Activated T-cell treated with anti-CD3 and anti-CD28 coated beads, Interleukin-2, amount 50 U/mL, for 4 hours (primary cell): ENCODE data around the gene MARCHF3. TPM values are rescaled to one million over a fixed set of nuclear protein-coding genes. Genes with fewer than 3 reads are reported as not detected.

Experiments used
- ATAC-seq, 2 donors: fragments of 200-7000 bp; cut with Tn5 transposase; one replicate each; pipeline ENCODE4 v1.10.0; 2021
- DNase-seq: peaks from one replicate; pipeline ENCODE4 v3.0.0-alpha.2; 2020
- H3K27me3 Mint-ChIP-seq: one replicate; pipeline ENCODE4 v1.8.0; 2021; ENCODE audit warnings: low read depth, mixed read lengths
- H3K36me3 Mint-ChIP-seq: one replicate; pipeline ENCODE4 v1.8.0; 2022; ENCODE audit warnings: mixed read lengths; ENCODE audit not compliant: insufficient read depth
- H3K4me1 Mint-ChIP-seq: one replicate; pipeline ENCODE4 v1.8.0; 2021; ENCODE audit warnings: low read depth, mixed read lengths
- H3K4me3 Mint-ChIP-seq: one replicate; pipeline ENCODE4 v1.8.0; 2021; ENCODE audit warnings: mild to moderate bottlenecking, moderate library complexity, mixed read lengths
- H3K9me3 Mint-ChIP-seq: one replicate; pipeline ENCODE4 v1.8.0; 2021; ENCODE audit warnings: mixed read lengths
- total RNA-seq, 3 donors: library from RNA; stranded (reverse); gene quantifications; one replicate each; pipeline ENCODE4 v1.2.1, GENCODE V29; 2021

MARCHF3 gene
- total RNA-seq, result 1 to 10 TPM; 2.7 to 4.2 (median 3.3) TPM

GRCh38 chr5:127030259-127031146, at the start of gene MARCHF3:
Gene MARCHF3 (minus strand): TSS chr5:127030558. CDS start chr5:126918171, 112,387 bp downstream.
- ATAC-seq, result peak; percentile 97
- Mint-ChIP-seq H3K36me3 (no peaks in the 10 kb centered on the region), H3K4me3 (peak within 1 kb of the TSS; percentile 89), H3K4me1 (peaks cover 18% of the 10 kb centered on the region), H3K27me3 (peaks cover 6% of the 10 kb centered on the region), H3K9me3 (no peaks in the 10 kb centered on the region)
- peak; percentile 90 for DNase-seq

- ATAC-seq (no peak), DNase-seq (no peak)
- H3K27me3 Mint-ChIP-seq, result peaks cover 4% of the 10 kb centered on the region
- H3K9me3 Mint-ChIP-seq, result no peaks in the 10 kb centered on the region
- H3K36me3 Mint-ChIP-seq, result no peaks in the 10 kb centered on the region
- H3K4me3 Mint-ChIP-seq, result no peak overlapping the region
- no peaks in the 10 kb centered on the region for H3K4me1 Mint-ChIP-seq
These were observed 49.7 kb upstream of the MARCHF3 start for GRCh38 chr5:127079994-127080491.

- DNase-seq, result no peak
- H3K4me1 Mint-ChIP-seq, result peaks cover 10% of the 10 kb centered on the region
- ATAC-seq, result no peak
- H3K9me3 Mint-ChIP-seq, result no peaks in the 10 kb centered on the region
- no peak overlapping the region for H3K4me3 Mint-ChIP-seq
- H3K27me3 Mint-ChIP-seq, result peaks cover 2% of the 10 kb centered on the region
- no peaks in the 10 kb centered on the region for H3K36me3 Mint-ChIP-seq
These were observed 47.0 kb upstream of the MARCHF3 start for GRCh38 chr5:127077366-127077765.

GRCh38 chr5:127076315-127077129, 46.2 kb upstream of the MARCHF3 start:
- no peaks in the 10 kb centered on the region for H3K36me3 Mint-ChIP-seq
- H3K4me3 Mint-ChIP-seq, result no peak overlapping the region
- peaks cover 2% of the 10 kb centered on the region for H3K27me3 Mint-ChIP-seq
- no peak for DNase-seq
- no peaks in the 10 kb centered on the region for H3K9me3 Mint-ChIP-seq
- peaks cover 13% of the 10 kb centered on the region for H3K4me1 Mint-ChIP-seq
- no peak for ATAC-seq

GRCh38 chr5:127074466-127074865, 44.1 kb upstream of the MARCHF3 start:
- Mint-ChIP-seq H3K9me3 (no peaks in the 10 kb centered on the region), H3K4me1 (peaks cover 13% of the 10 kb centered on the region), H3K27me3 (no peaks in the 10 kb centered on the region), H3K4me3 (peak overlapping the region; percentile 11), H3K36me3 (peaks cover 5% of the 10 kb centered on the region)
- ATAC-seq (no peak), DNase-seq (no peak)

GRCh38 chr5:127072861-127073846, 42.8 kb upstream of the MARCHF3 start, which contains the start of gene C5orf63:
Gene C5orf63 (minus strand): TSS chr5:127073502. CDS start chr5:127058995, 14,507 bp downstream.
- Mint-ChIP-seq H3K4me3 (peak within 1 kb of the TSS; percentile 92), H3K4me1 (peaks cover 13% of the 10 kb centered on the region), H3K36me3 (peaks cover 14% of the 10 kb centered on the region), H3K9me3 (no peaks in the 10 kb centered on the region), H3K27me3 (no peaks in the 10 kb centered on the region)
- DNase-seq, result peak; percentile 49
- peak; percentile 97 to 98 for ATAC-seq

- Mint-ChIP-seq H3K9me3 (no peaks in the 10 kb centered on the region), H3K4me3 (no peak overlapping the region), H3K27me3 (no peaks in the 10 kb centered on the region), H3K4me1 (peaks cover 13% of the 10 kb centered on the region), H3K36me3 (peaks cover 15% of the 10 kb centered on the region)
- no peak for DNase-seq
- no peak for ATAC-seq
These were observed 39.9 kb upstream of the MARCHF3 start for GRCh38 chr5:127070243-127070642.

GRCh38 chr5:127068493-127069214, 38.3 kb upstream of the MARCHF3 start:
- H3K4me3 Mint-ChIP-seq, result no peak overlapping the region
- peaks cover 10% of the 10 kb centered on the region for H3K4me1 Mint-ChIP-seq
- DNase-seq (no peak), ATAC-seq (no peak)
- no peaks in the 10 kb centered on the region for H3K27me3 Mint-ChIP-seq
- peaks cover 17% of the 10 kb centered on the region for H3K36me3 Mint-ChIP-seq
- no peaks in the 10 kb centered on the region for H3K9me3 Mint-ChIP-seq

- Mint-ChIP-seq H3K27me3 (no peaks in the 10 kb centered on the region), H3K36me3 (peaks cover 22% of the 10 kb centered on the region), H3K4me1 (no peaks in the 10 kb centered on the region), H3K9me3 (no peaks in the 10 kb centered on the region), H3K4me3 (no peak overlapping the region)
- no peak for ATAC-seq
- DNase-seq, result no peak
These were observed 36.4 kb upstream of the MARCHF3 start for GRCh38 chr5:127066721-127067120.

GRCh38 chr5:127064253-127064840, 34.0 kb upstream of the MARCHF3 start:
- H3K27me3 Mint-ChIP-seq, result no peaks in the 10 kb centered on the region
- H3K4me1 Mint-ChIP-seq, result peaks cover 6% of the 10 kb centered on the region
- ATAC-seq (no peak), DNase-seq (no peak)
- H3K36me3 Mint-ChIP-seq, result peaks cover 22% of the 10 kb centered on the region
- no peaks in the 10 kb centered on the region for H3K9me3 Mint-ChIP-seq
- H3K4me3 Mint-ChIP-seq, result no peak overlapping the region

GRCh38 chr5:127063257-127063913, 33.0 kb upstream of the MARCHF3 start:
- H3K27me3 Mint-ChIP-seq, result no peaks in the 10 kb centered on the region
- ATAC-seq, result no peak
- H3K36me3 Mint-ChIP-seq, result peaks cover 20% of the 10 kb centered on the region
- no peak for DNase-seq
- no peak overlapping the region for H3K4me3 Mint-ChIP-seq
- peaks cover 6% of the 10 kb centered on the region for H3K4me1 Mint-ChIP-seq
- no peaks in the 10 kb centered on the region for H3K9me3 Mint-ChIP-seq

- Mint-ChIP-seq H3K36me3 (peaks cover 26% of the 10 kb centered on the region), H3K9me3 (no peaks in the 10 kb centered on the region), H3K4me1 (peaks cover 6% of the 10 kb centered on the region), H3K4me3 (no peak overlapping the region), H3K27me3 (no peaks in the 10 kb centered on the region)
- ATAC-seq (no peak), DNase-seq (no peak)
These were observed 31.6 kb upstream of the MARCHF3 start for GRCh38 chr5:127061956-127062355.
